ENCODE measurements around the gene COLGALT1. TPM values are rescaled to one million over a fixed set of nuclear protein-coding genes. Genes with fewer than 3 reads are reported as not detected.

Gene COLGALT1
- total RNA-seq, 1 experiment from 2014 or later = 80.1 TPM

- Histone ChIP-seq H3K9me3 (peaks cover 11% of the 10 kb centered on the region; the same call in 1 of the 2 replicates), H3K4me3 (ENCODE audit: low read depth, low read length) (no peak overlapping the region), H3K27me3 (replicated peaks; ENCODE audit: control insufficient read depth, insufficient read depth, low read length) (no peaks in the 10 kb centered on the region), H3K4me1 (no peaks in the 10 kb centered on the region), H3K36me3 (ENCODE audit: control insufficient read depth, insufficient read depth, low read length) (peaks cover 5% of the 10 kb centered on the region)
- TF ChIP-seq, protein P1, sequence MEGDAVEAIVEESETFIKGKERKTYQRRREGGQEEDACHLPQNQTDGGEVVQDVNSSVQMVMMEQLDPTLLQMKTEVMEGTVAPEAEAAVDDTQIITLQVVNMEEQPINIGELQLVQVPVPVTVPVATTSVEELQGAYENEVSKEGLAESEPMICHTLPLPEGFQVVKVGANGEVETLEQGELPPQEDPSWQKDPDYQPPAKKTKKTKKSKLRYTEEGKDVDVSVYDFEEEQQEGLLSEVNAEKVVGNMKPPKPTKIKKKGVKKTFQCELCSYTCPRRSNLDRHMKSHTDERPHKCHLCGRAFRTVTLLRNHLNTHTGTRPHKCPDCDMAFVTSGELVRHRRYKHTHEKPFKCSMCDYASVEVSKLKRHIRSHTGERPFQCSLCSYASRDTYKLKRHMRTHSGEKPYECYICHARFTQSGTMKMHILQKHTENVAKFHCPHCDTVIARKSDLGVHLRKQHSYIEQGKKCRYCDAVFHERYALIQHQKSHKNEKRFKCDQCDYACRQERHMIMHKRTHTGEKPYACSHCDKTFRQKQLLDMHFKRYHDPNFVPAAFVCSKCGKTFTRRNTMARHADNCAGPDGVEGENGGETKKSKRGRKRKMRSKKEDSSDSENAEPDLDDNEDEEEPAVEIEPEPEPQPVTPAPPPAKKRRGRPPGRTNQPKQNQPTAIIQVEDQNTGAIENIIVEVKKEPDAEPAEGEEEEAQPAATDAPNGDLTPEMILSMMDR (IDR thresholded peaks at IDR 0.05; ENCODE audit: insufficient read depth in 1 of 2, low read depth in 1 of 2, low read length in 1 of 2, severe bottlenecking in 1 of 2, unreplicated experiment in 1 of 2) = no peak
- Mint-ChIP-seq H3K36me3 (ENCODE audit: insufficient read depth, unreplicated experiment) (peaks cover 38% of the 10 kb centered on the region), H3K9me3 (ENCODE audit: unreplicated experiment) (no peaks in the 10 kb centered on the region), H3K27ac (ENCODE audit: unreplicated experiment) (no peak overlapping the region), H3K4me1 (ENCODE audit: low read depth, unreplicated experiment) (no peaks in the 10 kb centered on the region), H3K4me3 (ENCODE audit: unreplicated experiment) (no peak overlapping the region), H3K27me3 (ENCODE audit: insufficient read depth, unreplicated experiment) (no peaks in the 10 kb centered on the region)
- BruUV-seq (replicated peaks) = no TSS peak
- intact Hi-C loops (cut with micrococcal nuclease; ENCODE audit: unreplicated experiment) = no loop called here
- CTCF ChIA-PET = no interaction called here
- DNase-seq = no peak
- POLR2A ChIA-PET = no interaction called here
Observed at GRCh38 chr19:17519967-17520366, 35.5 kb upstream of the COLGALT1 start.

DNA sequence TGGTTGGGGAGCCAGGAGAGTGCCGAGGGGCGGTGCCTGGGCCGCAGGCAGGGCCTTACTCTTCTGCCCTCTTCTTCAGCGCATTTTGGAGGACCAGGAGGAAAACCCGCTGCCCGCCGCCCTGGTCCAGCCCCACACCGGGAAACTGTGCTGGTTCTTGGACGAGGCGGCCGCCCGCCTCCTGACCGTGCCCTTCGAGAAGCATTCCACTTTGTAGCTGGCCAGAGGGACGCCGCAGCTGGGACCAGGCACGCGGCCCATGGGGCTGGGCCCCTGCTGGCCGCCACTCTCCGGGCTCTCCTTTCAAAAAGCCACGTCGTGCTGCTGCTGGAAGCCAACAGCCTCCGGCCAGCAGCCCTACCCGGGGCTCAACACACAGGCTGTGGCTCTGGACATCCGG is 34.6 kb upstream of the COLGALT1 start:
- CTCF ChIA-PET = interaction anchor here (0.7 kb wide), 1 partner anchor 155 kb away, joined by 3 read pairs; no protein-coding TSS in a partner anchor
- H3K4me3 Mint-ChIP-seq (ENCODE audit: unreplicated experiment) = no peak overlapping the region
- no TSS peak for BruUV-seq (replicated peaks)
- H3K27me3 Mint-ChIP-seq (ENCODE audit: insufficient read depth, unreplicated experiment) = no peaks in the 10 kb centered on the region
- Histone ChIP-seq H3K4me3 (ENCODE audit: low read depth, low read length) (no peak overlapping the region), H3K36me3 (ENCODE audit: control insufficient read depth, insufficient read depth, low read length) (peaks cover 5% of the 10 kb centered on the region), H3K27me3 (replicated peaks; ENCODE audit: control insufficient read depth, insufficient read depth, low read length) (no peaks in the 10 kb centered on the region), H3K9me3 (peaks cover 11% of the 10 kb centered on the region; the same call in 1 of the 2 replicates), H3K4me1 (no peaks in the 10 kb centered on the region)
- TF ChIP-seq, protein P1 (IDR thresholded peaks at IDR 0.05; ENCODE audit: insufficient read depth in 1 of 2, low read depth in 1 of 2, low read length in 1 of 2, severe bottlenecking in 1 of 2, unreplicated experiment in 1 of 2) = no peak
- H3K4me1 Mint-ChIP-seq (ENCODE audit: low read depth, unreplicated experiment) = no peaks in the 10 kb centered on the region
- H3K27ac Mint-ChIP-seq (ENCODE audit: unreplicated experiment) = no peak overlapping the region
- no peaks in the 10 kb centered on the region for H3K9me3 Mint-ChIP-seq (ENCODE audit: unreplicated experiment)
- POLR2A ChIA-PET = no interaction called here
- H3K36me3 Mint-ChIP-seq (ENCODE audit: insufficient read depth, unreplicated experiment) = peaks cover 35% of the 10 kb centered on the region
- intact Hi-C loops (cut with micrococcal nuclease; ENCODE audit: unreplicated experiment) = no loop called here
- no peak for DNase-seq

- ChIA-PET POLR2A (no interaction called here), CTCF (no interaction called here)
- no peak for DNase-seq
- no TSS peak for BruUV-seq (replicated peaks)
- intact Hi-C loops (cut with micrococcal nuclease; ENCODE audit: unreplicated experiment) = no loop called here
- Mint-ChIP-seq H3K4me3 (ENCODE audit: unreplicated experiment) (no peak overlapping the region), H3K27ac (ENCODE audit: unreplicated experiment) (no peak overlapping the region), H3K27me3 (ENCODE audit: insufficient read depth, unreplicated experiment) (no peaks in the 10 kb centered on the region), H3K36me3 (ENCODE audit: insufficient read depth, unreplicated experiment) (peaks cover 14% of the 10 kb centered on the region), H3K9me3 (ENCODE audit: unreplicated experiment) (no peaks in the 10 kb centered on the region), H3K4me1 (ENCODE audit: low read depth, unreplicated experiment) (no peaks in the 10 kb centered on the region)
- TF ChIP-seq, protein P1 (IDR thresholded peaks at IDR 0.05; ENCODE audit: insufficient read depth in 1 of 2, low read depth in 1 of 2, low read length in 1 of 2, severe bottlenecking in 1 of 2, unreplicated experiment in 1 of 2) = no peak
- Histone ChIP-seq H3K27me3 (replicated peaks; ENCODE audit: control insufficient read depth, insufficient read depth, low read length) (no peaks in the 10 kb centered on the region), H3K4me3 (ENCODE audit: low read depth, low read length) (no peak overlapping the region), H3K9me3 (no peaks in the 10 kb centered on the region), H3K36me3 (ENCODE audit: control insufficient read depth, insufficient read depth, low read length) (no peaks in the 10 kb centered on the region), H3K4me1 (no peaks in the 10 kb centered on the region)
Observed at GRCh38 chr19:17522988-17523872, 32.2 kb upstream of the COLGALT1 start.
